ENCODE measurements around the gene MBNL2. TPM values are rescaled to one million over a fixed set of nuclear protein-coding genes. Genes with fewer than 3 reads are reported as not detected.
"Not testable (repeated sequence)": the region's sequence is repeated elsewhere in the genome, so short reads cannot be mapped to it uniquely, and the experiment has no call there.

Gene MBNL2
- 80.0 TPM for total RNA-seq
- long read RNA-seq, full-length matches to known transcripts: 9 of 97 reads
- long read RNA-seq, partial matches to known transcripts: 18 of 97 reads
- long read RNA-seq, other reads (novel, unspliced or antisense): 70 of 97 reads

DNA sequence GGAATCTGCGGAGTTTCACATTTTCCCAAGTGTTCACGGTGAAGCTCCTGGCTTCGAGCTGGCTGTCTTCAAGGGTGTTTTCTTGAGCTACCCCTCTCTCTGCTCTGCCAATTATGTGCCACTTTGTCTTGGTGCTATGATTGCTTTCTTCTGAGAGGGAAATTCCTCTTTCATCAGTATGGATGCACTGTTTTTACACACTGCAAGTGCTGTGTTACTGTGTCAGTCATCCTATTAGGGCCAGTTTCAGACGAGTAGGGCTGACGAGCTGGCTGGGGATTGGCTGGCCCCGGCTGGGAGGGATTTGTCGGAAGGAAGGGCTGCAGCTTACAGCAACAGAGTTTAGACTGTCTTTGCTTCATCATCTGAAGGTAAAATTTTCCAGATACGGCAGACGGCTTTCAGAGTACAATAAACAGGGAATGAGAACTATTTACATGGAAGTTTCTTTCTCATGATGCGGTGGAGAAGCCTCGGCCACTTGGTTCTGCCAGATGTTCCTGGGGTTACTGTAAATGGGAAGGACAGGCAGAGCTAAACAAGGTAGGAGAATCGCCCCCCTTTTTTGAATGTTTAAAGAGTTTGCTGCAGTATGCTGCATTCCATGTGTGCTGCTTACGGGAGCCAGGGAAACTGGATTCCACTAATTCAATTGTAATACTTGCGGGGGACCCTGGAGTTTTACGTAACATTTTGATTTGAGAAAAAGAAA, at the start of gene MBNL2:
Gene MBNL2 (plus strand): TSS at position 345 of the 712 bp plus-strand sequence. CDS start 53,903 bp downstream, outside the sequence.
- DNase-seq (ENCODE audit: low spot score): peak; percentile 92

DNA sequence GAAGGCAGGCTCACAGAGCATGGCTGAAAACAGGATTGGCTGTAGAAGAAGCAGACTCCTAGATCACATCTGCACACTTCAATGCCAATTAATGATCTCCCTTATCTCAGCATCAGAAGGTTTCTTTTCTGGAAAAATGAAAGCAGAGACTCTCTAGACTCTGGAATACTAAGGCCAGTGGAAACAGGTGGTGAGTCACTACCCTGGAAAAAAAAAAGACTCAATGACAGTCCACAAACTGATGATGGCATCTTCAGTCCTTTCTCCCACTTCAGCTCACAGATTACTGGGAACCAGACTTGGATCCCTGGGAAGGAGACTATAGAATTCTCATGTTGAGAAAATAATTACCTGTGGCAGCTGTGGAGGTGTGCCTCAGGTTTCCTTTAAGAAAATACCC, 47.5 kb upstream of the MBNL2 start:
- DNase-seq (ENCODE audit: low spot score): no peak

DNA sequence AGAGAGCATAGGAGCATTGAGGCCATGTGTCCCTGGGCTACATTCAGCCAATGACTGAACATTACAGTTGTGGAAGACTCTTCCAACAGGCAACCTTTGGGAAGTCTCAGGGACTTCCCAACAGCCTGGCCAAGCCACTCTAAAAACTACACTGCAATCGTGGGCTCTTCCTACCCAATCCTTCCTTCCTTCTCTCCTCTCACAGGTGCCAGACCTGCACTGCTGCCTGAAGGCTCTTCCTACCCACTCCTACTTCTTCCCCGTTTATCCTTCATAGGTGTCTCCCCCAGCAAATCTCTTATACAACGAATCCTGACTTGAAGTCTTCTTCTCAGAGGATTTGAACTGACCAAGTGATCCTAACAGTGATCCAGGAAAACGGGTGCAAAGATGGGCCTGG, 47.1 kb upstream of the MBNL2 start:
- no peak for DNase-seq (ENCODE audit: low spot score)

DNA sequence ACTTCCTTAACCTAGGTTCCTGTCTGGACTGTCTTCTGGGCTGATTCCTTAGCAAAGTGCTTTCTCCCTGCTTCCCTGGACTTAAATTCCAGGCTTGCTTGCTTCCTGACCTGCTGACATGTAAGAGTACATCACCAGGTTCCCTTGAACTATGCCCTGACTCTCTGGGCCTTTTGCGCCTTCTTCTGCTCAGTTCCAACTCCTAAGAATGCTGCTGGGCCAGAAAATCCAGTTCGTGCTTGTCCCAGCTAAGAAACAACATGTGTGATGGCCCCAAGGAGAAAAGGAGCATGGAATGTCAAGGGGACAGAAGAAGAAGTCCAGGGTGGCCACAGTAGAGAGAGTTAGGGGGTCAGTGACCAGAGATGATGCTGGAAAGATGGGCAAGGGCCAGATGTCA, 42.6 kb upstream of the MBNL2 start:
- DNase-seq (ENCODE audit: low spot score): no peak

GRCh38 chr13:97182111-97182890, 39.8 kb upstream of the MBNL2 start:
- DNase-seq (ENCODE audit: low spot score): no peak

GRCh38 chr13:97185291-97185690, 36.8 kb upstream of the MBNL2 start:
- DNase-seq (ENCODE audit: low spot score): no peak

- no peak for DNase-seq (ENCODE audit: low spot score)
These were observed 36.4 kb upstream of the MBNL2 start for GRCh38 chr13:97185751-97186150.

GRCh38 chr13:97188207-97188606, 33.9 kb upstream of the MBNL2 start:
- DNase-seq (ENCODE audit: low spot score): no peak

DNA sequence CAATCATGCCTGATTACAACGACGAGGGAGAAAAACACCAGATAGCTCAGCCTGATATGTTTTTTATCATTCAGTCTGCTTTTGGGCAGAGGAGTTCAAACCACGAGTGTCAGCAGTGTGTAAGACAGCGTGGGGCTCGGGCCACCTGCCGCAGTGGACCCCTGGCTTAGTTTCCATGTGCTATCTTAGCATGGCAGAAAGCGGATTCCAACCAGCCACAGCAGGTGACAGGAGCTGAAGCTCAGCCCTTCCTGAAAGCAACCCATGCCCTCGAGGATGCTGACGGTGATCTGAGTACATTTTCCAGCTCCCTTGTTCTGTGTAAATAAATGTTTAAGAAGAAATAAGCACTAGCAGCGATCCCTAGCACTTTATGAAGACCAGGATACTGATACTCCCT, 32.2 kb upstream of the MBNL2 start:
- DNase-seq (ENCODE audit: low spot score): no peak

DNA sequence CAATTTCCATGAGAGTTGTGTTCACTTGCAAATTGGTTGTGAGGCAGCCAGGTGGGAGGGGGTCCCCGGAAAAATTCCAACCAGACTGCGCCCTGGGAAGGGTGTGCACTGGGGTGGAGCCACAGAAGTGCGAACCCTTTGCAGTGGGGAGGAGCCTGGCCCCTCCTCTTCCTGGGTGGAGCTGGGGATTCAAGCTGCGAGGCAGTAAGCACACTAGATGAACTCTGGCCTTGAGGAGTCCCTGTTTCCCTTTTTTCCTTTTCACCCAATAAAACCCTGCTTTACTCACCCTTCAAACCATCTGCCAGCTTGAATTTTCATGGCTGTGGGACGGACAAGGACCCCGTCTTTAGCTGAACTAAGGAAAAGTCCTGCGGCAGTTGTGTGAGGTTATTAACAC, 31.0 kb upstream of the MBNL2 start:
- no peak for DNase-seq (ENCODE audit: low spot score)

DNA sequence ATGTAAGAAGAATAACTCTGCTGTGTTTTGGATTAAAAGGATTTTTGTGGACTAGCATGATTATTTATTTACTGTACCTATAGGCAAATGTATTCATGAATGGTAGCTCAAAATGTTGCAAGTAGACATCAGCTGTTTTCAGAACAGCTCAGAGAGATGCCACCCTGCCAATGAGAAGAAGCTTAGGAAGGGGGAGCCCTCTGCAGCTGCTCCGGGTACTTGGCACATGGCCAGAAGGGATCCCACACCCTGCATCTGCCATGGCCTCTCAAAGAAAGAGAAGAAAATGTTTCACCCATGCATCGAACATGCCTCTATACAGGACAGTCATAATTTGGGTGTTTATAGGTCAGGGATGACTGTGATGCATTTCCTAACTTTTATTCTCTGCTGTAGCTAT, 30.5 kb upstream of the MBNL2 start:
- DNase-seq (ENCODE audit: low spot score): no peak

- no peak for DNase-seq (ENCODE audit: low spot score)
These were observed 30.0 kb upstream of the MBNL2 start for GRCh38 chr13:97192166-97192565.

GRCh38 chr13:97193577-97193976, 28.6 kb upstream of the MBNL2 start:
- DNase-seq (ENCODE audit: low spot score): no peak

DNA sequence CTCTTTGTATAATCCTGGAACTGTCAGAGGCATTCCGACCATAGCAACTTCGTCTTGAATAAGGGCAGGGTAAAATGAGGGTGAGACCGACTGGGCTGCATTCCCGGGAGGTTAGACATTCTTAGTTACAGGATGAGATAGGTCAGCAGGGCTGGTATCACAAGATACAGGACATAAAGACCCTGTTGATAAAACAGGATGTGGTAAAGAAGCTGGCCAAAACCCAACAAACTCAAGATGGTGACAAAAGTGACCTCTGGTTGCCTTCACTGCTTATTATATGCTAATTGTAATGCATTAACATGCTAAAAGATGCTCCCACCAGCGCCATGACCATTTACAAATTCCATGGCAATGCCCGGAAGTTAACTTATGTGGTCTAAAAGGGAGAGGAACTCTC, 27.7 kb upstream of the MBNL2 start:
- DNase-seq (ENCODE audit: low spot score): no peak

DNA sequence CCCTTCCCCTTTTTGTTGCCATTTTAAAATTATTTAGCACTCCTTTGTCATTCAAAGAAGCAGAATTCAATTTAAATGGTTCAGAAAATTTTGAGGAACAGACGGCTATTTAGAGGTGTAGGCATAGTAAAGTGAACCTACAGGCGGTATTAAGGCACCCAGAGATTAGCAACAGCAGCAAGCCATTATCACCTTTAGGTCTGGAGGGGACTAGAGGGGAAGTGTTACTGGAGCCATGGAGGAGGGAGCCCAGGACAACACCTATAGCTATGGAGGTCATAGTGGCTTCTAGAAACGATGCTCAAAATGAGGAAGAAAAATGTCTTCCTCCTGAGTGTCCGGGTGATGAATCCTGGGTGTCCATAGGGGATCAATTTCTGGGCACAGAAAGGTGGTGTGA, 25.8 kb upstream of the MBNL2 start:
- DNase-seq (ENCODE audit: low spot score): no peak

GRCh38 chr13:97198753-97199152, 23.4 kb upstream of the MBNL2 start:
- no peak for DNase-seq (ENCODE audit: low spot score)

GRCh38 chr13:97199451-97199850, 22.7 kb upstream of the MBNL2 start:
- no peak for DNase-seq (ENCODE audit: low spot score)

DNA sequence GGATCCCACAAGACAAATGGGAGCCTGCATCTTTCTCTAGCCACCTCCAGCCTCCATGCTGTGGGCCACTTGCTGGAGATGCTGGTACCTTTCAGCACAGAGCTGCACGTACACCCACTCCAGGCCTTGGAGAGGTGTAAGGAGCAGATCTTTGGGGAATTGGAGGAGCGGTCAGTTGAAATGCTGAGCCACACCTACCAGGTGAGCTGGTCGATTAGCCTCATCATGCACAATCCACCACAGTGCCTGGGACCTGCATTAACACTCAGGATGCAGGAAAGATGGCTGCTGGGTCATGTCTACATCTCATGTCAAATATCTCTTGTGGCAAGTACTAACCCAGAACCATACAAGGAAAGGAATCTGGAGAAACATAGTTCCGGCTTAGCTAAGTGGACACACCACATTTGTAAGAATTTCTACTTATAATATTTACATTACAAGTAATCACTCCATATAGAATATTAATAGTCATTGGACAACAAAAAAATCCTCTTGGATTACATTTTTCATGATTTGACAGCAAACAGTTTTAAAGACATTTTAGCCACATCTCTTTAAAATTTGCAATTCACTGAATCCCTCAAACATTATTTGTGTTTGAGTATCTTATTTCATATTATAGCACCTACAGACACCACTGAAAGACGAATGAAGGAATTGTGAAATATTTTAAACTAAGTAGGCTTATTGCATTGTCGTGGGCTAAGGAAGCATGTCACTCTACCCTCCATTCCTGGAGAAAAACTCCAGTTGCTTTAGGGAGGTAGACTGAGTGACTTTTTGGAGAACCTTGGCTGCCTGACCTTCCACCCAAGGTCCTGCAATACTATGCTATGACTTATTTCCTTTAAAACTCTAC, 21.8 kb upstream of the MBNL2 start:
- DNase-seq (ENCODE audit: low spot score): no peak

DNA sequence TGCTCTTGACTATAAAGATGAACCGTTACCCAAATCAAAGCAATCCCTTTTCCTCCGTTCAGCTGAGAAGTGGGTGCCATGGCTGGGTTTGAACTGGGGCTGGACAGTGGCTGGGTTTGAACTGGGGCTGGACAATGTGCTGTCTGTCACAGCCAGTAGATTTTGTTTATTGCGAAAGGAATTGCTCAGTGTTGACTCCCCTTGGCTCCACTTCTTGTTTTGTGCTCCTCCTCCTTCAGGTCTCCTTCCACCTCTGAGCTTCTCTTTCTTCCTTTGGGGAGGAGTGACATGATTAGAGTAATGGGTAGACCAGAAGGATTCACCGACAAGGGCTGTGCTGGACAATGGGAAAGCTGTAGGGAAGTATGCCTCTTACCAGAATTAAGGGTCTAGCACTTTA, 19.4 kb upstream of the MBNL2 start:
- DNase-seq (ENCODE audit: low spot score): no peak

DNA sequence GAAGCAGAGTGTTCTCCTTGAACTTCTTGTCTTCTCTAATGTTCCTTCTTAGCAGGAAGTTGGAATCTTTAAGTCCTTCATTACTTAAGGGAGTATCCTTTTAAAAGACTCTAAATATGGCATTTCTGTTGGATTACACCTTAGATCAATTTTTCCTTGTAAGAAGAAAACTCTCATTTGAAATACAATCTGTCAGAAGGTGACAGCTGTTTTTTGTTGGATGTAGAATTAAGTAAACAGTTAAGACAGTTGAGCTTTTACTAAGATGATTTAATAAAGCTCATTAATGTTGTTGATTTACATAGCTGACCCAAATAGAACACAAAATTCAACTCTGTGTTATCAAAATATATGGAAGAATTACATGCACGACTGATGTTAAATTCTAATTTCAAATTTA, 16.7 kb upstream of the MBNL2 start:
- no peak for DNase-seq (ENCODE audit: low spot score)

DNA sequence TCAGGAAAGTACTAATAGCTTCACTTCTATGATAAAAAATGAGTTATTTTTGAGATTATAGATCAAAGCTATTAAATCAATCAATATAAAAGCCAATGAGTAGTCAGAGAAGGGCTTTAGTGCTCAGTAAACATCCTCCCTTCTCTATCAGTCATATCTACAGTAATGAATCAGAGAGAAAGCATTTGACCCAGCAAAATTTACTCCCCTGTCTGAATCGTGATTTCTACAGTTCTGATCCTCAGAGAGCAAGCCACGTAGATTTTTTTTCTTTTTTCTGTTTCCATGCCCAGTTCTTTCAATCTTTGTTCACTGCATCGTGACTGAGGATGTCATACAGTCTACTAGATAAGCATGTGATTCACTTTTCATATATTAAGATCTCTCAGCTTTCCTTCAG, 16.2 kb upstream of the MBNL2 start:
- no peak for DNase-seq (ENCODE audit: low spot score)

GRCh38 chr13:97207252-97207651, 14.9 kb upstream of the MBNL2 start:
- not testable (repeated sequence) for DNase-seq (ENCODE audit: low spot score)
